GM12878 (cell line): ENCODE data around the gene MAN2B2. TPM values are rescaled to one million over a fixed set of nuclear protein-coding genes. Genes with fewer than 3 reads are reported as not detected.

Experiments used
- ATAC-seq: fragments of 200-7000 bp; cut with Tn5 transposase; 3 replicates; pipeline ENCODE4 v1.9.1; 2020; ENCODE audit warnings: mild to moderate bottlenecking, moderate library complexity
- BruUV-seq: library from RNA; stranded (reverse); fragments of 400-500 nt; replicated peaks from 2 replicates; lab custom pipeline; 2021; lab: Mats Ljungman, UMichigan
- CTCF ChIA-PET: fragments of 300-600 bp; sonication (Branson Sonifier 250); formaldehyde crosslinking; extraction: SDS; loops from one replicate; lab custom pipeline; 2021; ENCODE audit warnings: inconsistent platforms; lab: Yijun Ruan, JAX
- POLR2A ChIA-PET: fragments of 350-600 bp; formaldehyde crosslinking; extraction: SDS; loops from one replicate; lab custom pipeline; 2021; ENCODE audit warnings: inconsistent platforms; lab: Charles Lee
- RAD21 ChIA-PET: fragments of 300-600 bp; sonication (Branson Sonifier 250); formaldehyde crosslinking; loops from one replicate; lab custom pipeline; 2023; ENCODE audit warnings: antibody characterized with exemption; ENCODE audit not compliant: unreplicated experiment; lab: Charles Lee
- SMC1A ChIA-PET: fragments of 300-600 bp; sonication (Branson Sonifier 250); formaldehyde crosslinking; loops from one replicate; lab custom pipeline; 2023; ENCODE audit not compliant: unreplicated experiment, uncharacterized antibody; lab: Charles Lee
- DNase-seq: peaks from one replicate; pipeline ENCODE4 v3.0.0-alpha.2; 2011; ENCODE audit warnings: low read depth, low spot score
- FAIRE-seq: peaks from 3 replicates; lab custom pipeline; 2011; peaks lifted over from hg19 to GRCh38; lab: Jason Lieb, UNC
- H2AFZ ChIP-seq: 2 replicates; pipeline ENCODE4 v1.6.0; 2011; ENCODE audit warnings: low read depth, low read length, control low read depth; ENCODE audit not compliant: control insufficient read depth
- H3K27ac ChIP-seq: 2 replicates; pipeline ENCODE4 v1.5.1; 2011; ENCODE audit warnings: control low read depth; ENCODE audit not compliant: control insufficient read depth, insufficient read depth
- H3K27me3 ChIP-seq, 2 experiments: replicated peaks in 1 of 2; 2 replicates each; pipeline versions ENCODE4 v1.6.0 to v1.6.1; 2011; ENCODE audit warnings: low read length in 1 of 2; ENCODE audit not compliant: control insufficient read depth in 2 of 2, insufficient read depth in 2 of 2
- H3K36me3 ChIP-seq, 2 experiments: 2 replicates each; pipeline ENCODE4 v1.5.1; 2011; ENCODE audit warnings: low read length in 1 of 2; ENCODE audit not compliant: control insufficient read depth in 2 of 2, insufficient read depth in 2 of 2
- H3K4me1 ChIP-seq: 2 replicates; pipeline ENCODE4 v1.6.1; 2011; ENCODE audit warnings: mild to moderate bottlenecking, low read length, moderate library complexity, mixed read lengths; ENCODE audit not compliant: control insufficient read depth, insufficient read depth
- H3K4me2 ChIP-seq: 2 replicates; pipeline ENCODE4 v1.6.0; 2011; ENCODE audit warnings: control low read depth; ENCODE audit not compliant: control insufficient read depth, insufficient read depth
- H3K4me3 ChIP-seq: fragments of 200-600 bp; sonication (generic); 2 replicates; pipeline ENCODE4 v1.5.1; 2016
- H3K79me2 ChIP-seq: 2 replicates; pipeline ENCODE4 v1.6.0; 2011; ENCODE audit warnings: low read length; ENCODE audit not compliant: control insufficient read depth, insufficient read depth
- H3K9ac ChIP-seq: 2 replicates; pipeline ENCODE4 v1.8.0; 2011; ENCODE audit warnings: low read length, control low read depth, mixed read lengths; ENCODE audit not compliant: control insufficient read depth, insufficient read depth
- H3K9me3 ChIP-seq: replicated peaks from 3 replicates; pipeline ENCODE4 v1.5.1; 2011; ENCODE audit warnings: mild to moderate bottlenecking, low read length; ENCODE audit not compliant: control insufficient read depth, insufficient read depth
- H4K20me1 ChIP-seq: 2 replicates; pipeline ENCODE4 v1.6.0; 2011; ENCODE audit not compliant: control insufficient read depth, insufficient read depth
- NBN ChIP-seq: fragments of 450-650 bp; IDR thresholded peaks from 2 replicates; pipeline ENCODE4 v1.6.1; 2016
- POU2F2 ChIP-seq: IDR thresholded peaks from 3 replicates; pipeline ENCODE4 v1.6.1; 2011; ENCODE audit warnings: low read depth, mild to moderate bottlenecking, low read length, borderline replicate concordance
- RCOR1 ChIP-seq: conservative IDR thresholded peaks from 2 replicates; pipeline ENCODE4 v1.6.1; 2012; ENCODE audit warnings: low read depth, low read length, improper control_type of control experiment
- SPI1 ChIP-seq: IDR thresholded peaks from 2 replicates; pipeline ENCODE4 v1.6.1; 2011; ENCODE audit warnings: low read depth, mild to moderate bottlenecking, low read length, moderate library complexity, borderline replicate concordance; ENCODE audit not compliant: insufficient read depth
- USF2 ChIP-seq: IDR thresholded peaks from 2 replicates; pipeline ENCODE4 v1.6.1; 2011; ENCODE audit warnings: low read depth, low read length, improper control_type of control experiment, borderline replicate concordance
- ZBED1 ChIP-seq: IDR thresholded peaks from 2 replicates; pipeline ENCODE4 v1.6.1; 2016; ENCODE audit warnings: borderline replicate concordance
- ZNF274 ChIP-seq: IDR thresholded peaks from one replicate; pipeline ENCODE4 v1.8.0; 2011; ENCODE audit not compliant: insufficient read length, insufficient read depth
- WGBS: methylation state at CpG from one replicate; pipeline ENCODE4 v1.1.6; 2016; ENCODE audit warnings: low lambda C conversion rate; ENCODE audit not compliant: insufficient replicate concordance, insufficient coverage; ENCODE audit errors: missing lambda C conversion rate; 5-methylcytosine and 5-hydroxymethylcytosine counted together
- in situ Hi-C: fragments of 300-500 bp; cut with MboI; formaldehyde crosslinking; loops from 9 replicates; pipeline ENCODE4 v1.14.3; 2018; ENCODE audit warnings: mixed read lengths
- intact Hi-C: fragments of 100-400 bp; cut with micrococcal nuclease; formaldehyde crosslinking; loops from one replicate; pipeline ENCODE4 v1.14.2; 2022; ENCODE audit not compliant: unreplicated experiment
- polyA plus RNA-seq, 11 experiments: library from polyadenylated mRNA; depleted of rRNA in 4 of 11; unstranded in 6 of 11; stranded (reverse) in 5 of 11; fragments of >200 nt; fragmentation: Nextera tagmentation in 4 of 11; fragmentation: Illumina TruSeq in 1 of 11; extraction: Ambion mirVana in 4 of 11; extraction: Trizol in 1 of 11; gene quantifications; 1 replicate in 1 of 11; 2 replicates in 10 of 11; pipeline versions ENCODE4 v1.2.1 to v1.2.3, GENCODE V29; 2011 to 2016; ENCODE audit warnings: inconsistent platforms in 2 of 11, missing spikeins in 2 of 11, low read depth in 1 of 11
- total RNA-seq, 4 experiments: library from RNA; depleted of rRNA in 3 of 4; stranded (reverse); fragments of >200 nt in 3 of 4; fragmentation: Illumina TruSeq in 1 of 4; extraction: Trizol in 1 of 4; gene quantifications; 2 replicates each; pipeline versions ENCODE4 v1.2.1 to v1.2.3, GENCODE V29; 2013 to 2021

Gene MAN2B2
- total and polyA plus RNA-seq, 10 of the 15 experiments (the other 5 are each of a cell fraction or from before 2014, with no cell fraction given) = 0.47 to 14.5 (median 7.0) TPM

GRCh38 chr4:6562931-6563901 lies 11.8 kb upstream of the MAN2B2 start:
- TF ChIP-seq NBN (no peak), USF2 (no peak), ZNF274 (no peak), ZBED1 (no peak), SPI1 (no peak), POU2F2 (no peak), RCOR1 (no peak)
- SMC1A ChIA-PET = no interaction called here
- no peaks in the 10 kb centered on the region for H3K36me3 ChIP-seq
- no peaks in the 10 kb centered on the region for H3K4me1 ChIP-seq
- H3K9ac ChIP-seq = no peak overlapping the region
- no peak for DNase-seq
- peaks cover 2 to 3% of the 10 kb centered on the region in 2 experiments; a peak in 3 of 4 replicates for H3K27me3 ChIP-seq
- RAD21 ChIA-PET = no interaction called here
- no peak for FAIRE-seq
- peaks cover 2% of the 10 kb centered on the region; the same call in 1 of the 3 replicates for H3K9me3 ChIP-seq
- CTCF ChIA-PET = no interaction called here
- in situ Hi-C loops (no loop called here), intact Hi-C loops (no loop called here)
- WGBS = 17% methylated on average over 48 of the region's 127 CpGs
- H3K79me2 ChIP-seq = no peaks in the 10 kb centered on the region
- no TSS peak for BruUV-seq
- no peaks in the 10 kb centered on the region for H4K20me1 ChIP-seq
- H2AFZ ChIP-seq = no peak overlapping the region
- H3K27ac ChIP-seq = no peak overlapping the region
- no peak overlapping the region for H3K4me3 ChIP-seq
- no peak overlapping the region for H3K4me2 ChIP-seq
- ATAC-seq = no peak
- POLR2A ChIA-PET = no interaction called here
